Measurements from ENCODE around the gene ZFPL1.
A peak's percentile ranks its signal among the peaks of the same experiment; 100 is the strongest.
"Not testable (repeated sequence)": the region's sequence is repeated elsewhere in the genome, so short reads cannot be mapped to it uniquely, and the experiment has no call there.

The ZFPL1 gene

DNA sequence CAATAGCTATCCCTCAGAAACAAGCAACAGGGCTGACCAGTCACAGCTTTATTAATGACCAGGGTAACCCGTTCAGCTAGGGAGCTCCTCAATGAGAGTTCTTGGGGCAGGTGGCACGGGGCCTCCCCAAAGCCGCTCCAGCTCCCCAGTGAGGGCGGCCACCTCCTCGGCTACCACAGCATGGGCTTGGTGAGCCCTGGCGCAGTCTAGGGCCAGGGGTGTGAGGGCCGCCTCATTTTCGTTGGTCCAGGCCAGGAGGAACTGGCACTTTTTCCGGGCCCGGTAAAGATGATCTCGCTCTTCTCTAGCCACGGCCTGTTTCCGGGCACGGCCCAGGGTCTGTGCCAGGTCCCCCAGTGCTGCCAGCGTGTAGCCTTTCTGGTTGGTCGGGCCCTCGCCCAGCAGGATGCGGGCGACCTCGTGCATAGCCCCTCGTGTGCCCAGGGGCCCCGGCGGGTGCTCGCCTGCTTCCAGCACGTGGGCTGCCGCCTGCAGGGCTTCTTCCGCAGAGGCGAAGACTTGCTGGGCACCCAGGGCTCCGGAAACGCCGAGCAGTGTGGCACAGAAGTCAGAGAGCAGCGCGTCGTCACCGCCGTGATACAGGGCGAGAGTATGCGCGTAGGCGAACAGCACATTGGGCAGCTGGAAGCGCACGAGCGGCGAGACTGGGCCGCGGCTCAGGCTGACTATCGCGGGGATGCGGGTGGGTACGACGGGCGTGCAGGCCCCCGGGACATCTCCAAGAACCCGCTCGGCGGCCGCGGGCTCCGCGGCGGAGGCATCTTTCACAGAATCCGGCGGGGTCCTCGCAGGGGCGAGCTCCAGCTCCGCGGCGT is 32.6 kb downstream of the ZFPL1 start:
- DNase-seq (ENCODE audit: insufficient read length, low spot score) (no peak), FAIRE-seq (peak; percentile 81)
- peak; percentile 68 for TF ChIP-seq POLR2AphosphoS5 (IDR thresholded peaks at IDR 0.05; ENCODE audit: low read depth, low read length)
- TF ChIP-seq TAF1 (IDR thresholded peaks at IDR 0.05; ENCODE audit: low read depth, low read length), result no peak
- TF ChIP-seq POU2F2 (IDR thresholded peaks at IDR 0.05; ENCODE audit: low read depth, low read length), result no peak
- TF ChIP-seq PAX5 (IDR thresholded peaks at IDR 0.05; ENCODE audit: insufficient read depth, low read length, severe bottlenecking), result no peak
- no peak for TF ChIP-seq POLR2A (IDR thresholded peaks at IDR 0.05; ENCODE audit: low read depth, low read length)

DNA sequence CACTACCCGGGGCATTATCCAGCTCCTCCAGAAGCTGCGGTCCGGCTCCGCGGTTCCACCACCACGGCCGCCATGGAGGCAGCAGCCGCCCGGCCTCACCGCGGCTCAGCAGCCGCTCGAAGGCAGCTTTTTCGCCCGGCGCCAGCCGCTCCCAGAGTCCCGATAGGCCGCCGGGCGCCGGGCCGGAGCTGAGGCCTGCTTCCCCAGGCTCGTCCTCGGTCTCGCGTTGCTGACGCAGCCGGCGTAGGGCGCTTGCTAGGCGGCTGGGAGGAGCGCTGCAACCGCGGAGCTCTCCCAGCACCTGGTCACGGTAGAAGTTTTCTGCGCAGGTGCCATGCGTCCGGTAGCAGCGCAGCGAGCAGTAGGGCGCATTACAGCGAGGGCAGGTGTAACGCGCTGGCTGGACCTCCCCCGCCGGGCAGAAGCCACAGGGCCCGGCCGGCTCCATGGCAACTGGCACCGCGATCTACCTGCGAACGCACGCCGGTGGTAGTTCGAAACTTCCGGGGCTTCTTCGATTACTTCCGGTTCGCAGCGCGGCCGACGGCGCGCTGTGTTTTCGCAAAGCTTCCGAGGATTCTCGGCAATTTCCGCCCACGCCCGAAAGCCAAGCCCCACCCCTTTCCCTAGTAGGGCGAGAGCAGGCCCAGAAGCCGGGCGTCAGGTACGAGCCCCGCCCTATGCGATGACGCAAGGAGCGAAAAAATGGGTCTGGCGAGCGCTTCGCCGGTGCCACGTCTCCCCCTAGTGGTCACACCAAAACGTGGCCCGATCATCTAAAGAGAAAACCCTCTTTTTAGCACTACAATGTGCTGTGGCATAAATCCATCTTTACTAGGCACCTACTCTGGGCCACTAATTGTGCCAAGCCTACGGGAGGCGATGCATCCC is 33.4 kb downstream of the ZFPL1 start, which contains the start of gene ZNHIT2:
Gene ZNHIT2 (minus strand): TSS at position 496 of the 891 bp plus-strand sequence. CDS start 48 bp downstream, at position 448.
- TF ChIP-seq TAF1 (IDR thresholded peaks at IDR 0.05; ENCODE audit: low read depth, low read length) (peak; percentile 60), PAX5 (IDR thresholded peaks at IDR 0.05; ENCODE audit: insufficient read depth, low read length, severe bottlenecking) (peak; percentile 9), POLR2AphosphoS5 (IDR thresholded peaks at IDR 0.05; ENCODE audit: low read depth, low read length) (peak; percentile 96), SPI1 (IDR thresholded peaks at IDR 0.05; ENCODE audit: low read depth, low read length) (no peak), POLR2A (IDR thresholded peaks at IDR 0.05; ENCODE audit: low read depth, low read length) (peak; percentile 95), POU2F2 (IDR thresholded peaks at IDR 0.05; ENCODE audit: low read depth, low read length) (peak; percentile 81)
- FAIRE-seq, result peak; percentile 96
- peak; percentile 84 for DNase-seq (ENCODE audit: insufficient read length, low spot score)

DNA sequence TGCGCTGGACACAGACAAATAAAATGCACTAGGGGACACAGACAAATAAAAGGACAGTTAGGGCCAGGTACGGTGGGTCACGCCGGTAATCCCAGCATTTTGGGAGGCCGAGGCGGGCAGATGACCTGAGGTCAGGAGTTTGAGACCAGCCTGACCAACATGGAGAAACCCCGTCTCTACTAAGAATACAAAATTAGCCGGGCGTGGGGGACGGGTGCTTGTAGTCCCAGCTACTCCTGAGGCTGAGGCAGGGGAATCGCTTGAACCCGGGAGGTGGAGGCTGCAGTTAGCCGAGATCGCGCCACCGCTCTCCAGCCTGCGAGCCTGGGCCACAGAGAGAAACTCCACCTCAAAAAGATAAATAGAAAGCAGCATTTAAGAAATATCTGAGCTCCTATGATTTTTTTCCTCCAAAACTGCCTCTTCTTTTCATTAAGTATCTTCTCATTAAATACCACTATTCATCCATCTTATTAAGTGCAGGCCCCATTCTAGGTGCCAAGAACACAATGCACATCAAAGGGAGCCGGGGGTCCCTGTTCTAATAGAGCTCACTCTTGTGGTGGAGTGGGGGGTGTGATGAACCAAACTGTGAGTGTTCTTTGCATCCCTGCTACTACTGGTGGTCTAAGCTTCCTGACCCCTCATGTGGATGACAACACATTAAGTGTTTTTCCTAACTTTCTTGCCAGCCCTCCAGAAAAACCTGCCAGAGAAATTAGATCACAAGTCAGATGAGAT is 34.2 kb downstream of the ZFPL1 start:
- no peak for TF ChIP-seq POLR2AphosphoS5 (IDR thresholded peaks at IDR 0.05; ENCODE audit: low read depth, low read length)
- no peak for TF ChIP-seq POU2F2 (IDR thresholded peaks at IDR 0.05; ENCODE audit: low read depth, low read length)
- TF ChIP-seq SPI1 (IDR thresholded peaks at IDR 0.05; ENCODE audit: low read depth, low read length), result no peak
- no peak for TF ChIP-seq TAF1 (IDR thresholded peaks at IDR 0.05; ENCODE audit: low read depth, low read length)
- TF ChIP-seq PAX5 (IDR thresholded peaks at IDR 0.05; ENCODE audit: insufficient read depth, low read length, severe bottlenecking), result no peak
- TF ChIP-seq POLR2A (IDR thresholded peaks at IDR 0.05; ENCODE audit: low read depth, low read length), result no peak
- no peak for DNase-seq (ENCODE audit: insufficient read length, low spot score)
- FAIRE-seq, result no peak

DNA sequence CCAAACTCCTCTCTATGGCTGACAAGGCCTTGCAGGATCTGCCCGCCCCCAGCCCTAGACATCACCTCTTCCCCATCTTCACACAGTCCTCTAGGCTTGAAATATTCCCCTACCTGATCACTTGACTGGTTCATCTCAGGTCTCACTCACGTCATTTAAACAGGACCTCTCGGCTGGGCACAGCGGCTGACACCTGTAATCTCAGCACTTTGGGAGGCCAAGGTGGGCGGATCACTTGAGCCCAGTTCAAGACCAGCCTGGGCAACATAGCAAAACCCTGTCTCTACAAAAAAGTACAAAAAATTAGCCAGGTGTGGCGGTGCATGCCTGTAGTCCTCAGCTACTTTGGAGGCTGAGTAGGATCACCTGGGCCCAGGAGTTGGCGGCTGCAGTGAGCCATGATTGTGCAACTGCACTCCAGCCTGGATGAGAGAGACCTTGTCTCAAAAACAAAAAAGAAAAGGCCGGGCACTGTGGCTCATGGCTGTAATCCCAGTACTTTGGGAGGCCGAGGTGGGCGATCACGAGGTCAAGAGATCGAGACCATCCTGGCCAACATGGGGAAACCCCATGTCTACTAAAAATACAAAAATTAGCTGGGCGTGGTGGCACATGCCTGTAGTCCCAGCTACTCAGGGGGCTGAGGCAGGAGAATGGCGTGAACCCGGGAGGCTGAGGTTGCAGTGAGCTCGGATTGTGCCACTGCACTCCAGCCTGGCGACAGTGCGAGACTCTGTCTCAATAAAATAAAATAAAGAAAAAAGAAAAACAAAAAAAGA is 35.1 kb downstream of the ZFPL1 start:
- TF ChIP-seq POLR2AphosphoS5 (IDR thresholded peaks at IDR 0.05; ENCODE audit: low read depth, low read length), result peak; percentile 53; the same call in 1 of the 2 replicates
- peak; percentile 22 for TF ChIP-seq POLR2A (IDR thresholded peaks at IDR 0.05; ENCODE audit: low read depth, low read length)
- not testable (repeated sequence) for DNase-seq (ENCODE audit: insufficient read length, low spot score); FAIRE-seq

DNA sequence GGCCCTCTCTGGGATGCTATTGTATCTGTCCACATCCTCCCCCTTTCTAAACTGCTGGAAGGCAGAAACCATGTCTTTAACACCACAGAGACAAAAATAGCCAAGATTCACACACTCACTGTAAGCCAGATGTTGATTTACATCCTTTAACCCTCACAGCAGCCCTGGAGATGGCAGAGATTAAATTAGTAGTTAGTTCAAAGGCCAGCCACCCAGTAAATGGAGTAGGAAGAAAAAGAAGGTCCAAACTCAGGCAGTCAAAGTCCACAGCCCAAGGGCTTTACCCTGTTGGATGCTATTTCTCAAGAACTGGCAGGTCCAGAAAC is 35.6 kb downstream of the ZFPL1 start:
- FAIRE-seq (no peak), DNase-seq (ENCODE audit: insufficient read length, low spot score) (no peak)

DNA sequence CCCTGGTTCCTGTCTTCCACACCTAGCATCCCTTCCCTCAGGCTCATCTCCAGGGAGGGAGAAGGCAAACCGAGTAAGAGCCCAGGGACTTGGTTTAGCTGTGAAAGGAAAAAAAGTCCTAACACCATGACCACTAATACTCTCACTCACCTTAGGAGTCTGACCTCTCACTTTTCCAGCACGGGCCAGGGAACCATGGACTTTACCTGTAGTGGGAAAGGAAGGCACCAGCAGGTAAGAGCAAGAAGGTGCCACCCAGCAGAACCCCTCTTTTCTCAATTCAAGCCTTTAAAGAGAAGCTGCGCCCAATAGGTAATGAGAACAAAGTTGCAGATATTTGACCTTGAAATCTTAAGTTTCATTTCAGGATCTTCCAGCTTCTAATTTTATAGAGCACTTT is 36.8 kb downstream of the ZFPL1 start:
- DNase-seq (ENCODE audit: insufficient read length, low spot score), result no peak
- 0 out of 2 replicates have a peak, but pooled peaks have one; percentile 18 for TF ChIP-seq POLR2AphosphoS5 (IDR thresholded peaks at IDR 0.05; ENCODE audit: low read depth, low read length)
- no peak for TF ChIP-seq SPI1 (IDR thresholded peaks at IDR 0.05; ENCODE audit: low read depth, low read length)
- no peak for FAIRE-seq

More for the DNA sequence above, 35.6 kb downstream of the ZFPL1 start:
- TF ChIP-seq POLR2A (IDR thresholded peaks at IDR 0.05; ENCODE audit: low read depth, low read length) (no peak), POU2F2 (IDR thresholded peaks at IDR 0.05; ENCODE audit: low read depth, low read length) (no peak)

DNA sequence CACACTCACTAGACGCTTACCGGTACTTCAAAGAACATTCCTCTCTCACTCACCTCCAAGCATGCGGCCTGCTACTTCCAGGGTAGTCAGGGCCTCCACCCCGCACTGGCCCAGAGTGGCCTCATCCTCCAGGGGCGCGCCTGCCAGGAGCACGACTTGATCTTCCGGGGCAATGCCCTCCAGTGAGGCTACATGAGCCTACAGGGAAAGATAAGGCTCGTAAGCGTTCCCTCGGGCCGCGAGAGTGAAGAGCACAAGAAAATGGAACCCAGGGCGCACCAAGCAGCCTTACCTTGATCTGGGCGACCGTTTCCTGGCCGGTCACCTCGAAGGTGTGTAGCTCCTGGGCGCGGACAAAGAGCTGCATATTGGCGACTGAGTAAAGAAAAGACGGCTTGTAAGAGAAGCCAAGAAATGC is 37.4 kb downstream of the ZFPL1 start:
- FAIRE-seq (peak; percentile 76), DNase-seq (ENCODE audit: insufficient read length, low spot score) (no peak)
- TF ChIP-seq SPI1 (IDR thresholded peaks at IDR 0.05; ENCODE audit: low read depth, low read length) (no peak), PAX5 (IDR thresholded peaks at IDR 0.05; ENCODE audit: insufficient read depth, low read length, severe bottlenecking) (no peak), TAF1 (IDR thresholded peaks at IDR 0.05; ENCODE audit: low read depth, low read length) (no peak), POLR2AphosphoS5 (IDR thresholded peaks at IDR 0.05; ENCODE audit: low read depth, low read length) (no peak), POU2F2 (IDR thresholded peaks at IDR 0.05; ENCODE audit: low read depth, low read length) (no peak), POLR2A (IDR thresholded peaks at IDR 0.05; ENCODE audit: low read depth, low read length) (no peak)

DNA sequence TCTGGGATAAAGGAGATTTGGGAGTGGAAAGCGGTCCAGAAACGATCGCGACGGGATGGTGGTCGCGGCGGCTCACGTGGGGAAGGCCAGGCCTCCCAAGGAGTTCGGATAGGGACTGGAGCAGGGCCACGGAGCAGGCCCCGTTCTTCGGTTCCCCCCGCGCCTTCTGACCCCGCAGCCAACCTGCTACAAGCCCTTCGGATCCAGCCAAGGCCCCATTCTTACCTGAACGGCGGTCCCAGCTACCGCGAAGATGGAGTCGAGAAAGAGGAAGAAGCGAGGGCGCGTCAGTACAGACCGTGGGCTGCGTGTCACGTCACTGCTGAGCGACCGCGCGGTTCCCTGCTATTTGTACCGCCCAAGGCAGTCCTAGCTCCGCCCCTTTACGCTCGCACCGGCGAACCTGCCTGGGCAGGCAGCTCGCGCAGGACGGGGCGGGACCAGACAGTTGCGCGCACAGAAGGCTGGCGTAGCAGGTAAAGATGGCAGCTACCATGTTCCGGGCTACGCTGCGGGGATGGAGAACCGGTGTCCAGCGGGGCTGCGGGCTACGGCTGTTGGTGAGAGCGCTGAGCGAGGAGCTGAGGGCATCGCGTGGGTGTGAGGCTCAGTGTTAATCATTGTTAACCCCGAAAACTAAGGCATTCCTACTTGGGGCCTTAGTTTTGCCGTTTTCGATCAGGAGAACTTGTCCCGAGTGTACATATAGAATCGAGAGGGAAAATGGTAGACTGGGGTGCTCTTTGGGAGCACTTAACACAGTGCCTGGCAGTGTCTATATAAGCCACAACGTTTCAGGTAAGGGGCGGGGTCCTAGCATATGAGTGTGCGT is 38.1 kb downstream of the ZFPL1 start, which contains the start of the genes FAU and MRPL49:
Gene FAU (minus strand): TSS at position 270 of the 832 bp plus-strand sequence. CDS start 321 bp downstream, outside the sequence.
Gene MRPL49 (plus strand): TSS at position 457 of the 832 bp plus-strand sequence. CDS start 26 bp downstream, at position 483.
- FAIRE-seq (peak; percentile 100), DNase-seq (ENCODE audit: insufficient read length, low spot score) (peak; percentile 95)
- TF ChIP-seq POU2F2 (IDR thresholded peaks at IDR 0.05; ENCODE audit: low read depth, low read length) (peak; percentile 52; the same call in 1 of the 2 replicates), TAF1 (IDR thresholded peaks at IDR 0.05; ENCODE audit: low read depth, low read length) (peak; percentile 95), POLR2AphosphoS5 (IDR thresholded peaks at IDR 0.05; ENCODE audit: low read depth, low read length) (peak; percentile 91), POLR2A (IDR thresholded peaks at IDR 0.05; ENCODE audit: low read depth, low read length) (peak; percentile 92), PAX5 (IDR thresholded peaks at IDR 0.05; ENCODE audit: insufficient read depth, low read length, severe bottlenecking) (no peak), SPI1 (IDR thresholded peaks at IDR 0.05; ENCODE audit: low read depth, low read length) (peak; percentile 72)
